PC-3 (cell line): ENCODE measurements around the gene USP38. TPM values are rescaled to one million over a fixed set of nuclear protein-coding genes. Genes with fewer than 3 reads are reported as not detected.
A peak's percentile ranks its signal among the peaks of the same experiment; 100 is the strongest.

Source experiments
- ATAC-seq: fragments of 200-7000 bp; cut with Tn5 transposase; 2 replicates; pipeline ENCODE4 v1.9.1; 2020; ENCODE audit warnings: mild to moderate bottlenecking, moderate library complexity
- BruUV-seq: library from RNA; stranded (reverse); fragments of 400-500 nt; replicated peaks from 2 replicates; lab custom pipeline; 2021; lab: Mats Ljungman, UMichigan
- CTCF ChIA-PET: fragments of 300-600 bp; sonication (Branson Sonifier 250); formaldehyde crosslinking; loops from one replicate; lab custom pipeline; 2022; ENCODE audit warnings: antibody characterized with exemption; lab: Charles Lee
- POLR2A ChIA-PET: fragments of 300-600 bp; sonication (Branson Sonifier 250); formaldehyde crosslinking; loops from one replicate; lab custom pipeline; 2022; ENCODE audit warnings: antibody characterized with exemption; ENCODE audit not compliant: unreplicated experiment; lab: Charles Lee
- DNase-seq: peaks from one replicate; pipeline ENCODE4 v3.0.0-alpha.2; 2015
- H2AFZ ChIP-seq: fragments of 300-600 bp; sonication (generic); 2 replicates; pipeline ENCODE4 v1.6.0; 2016; ENCODE audit warnings: antibody characterized with exemption, low read length
- H3F3A ChIP-seq: fragments of 300-600 bp; sonication (generic); one replicate; pipeline ENCODE4 v1.6.0; 2017; ENCODE audit warnings: antibody characterized with exemption, low read length, control low read depth, mild to moderate bottlenecking; ENCODE audit not compliant: unreplicated experiment
- H3K27ac ChIP-seq: fragments of 300-600 bp; sonication (generic); 2 replicates; pipeline ENCODE4 v1.5.1; 2016; ENCODE audit warnings: mild to moderate bottlenecking, low read length
- H3K27me3 ChIP-seq: fragments of 300-600 bp; sonication (generic); 2 replicates; pipeline ENCODE4 v1.6.1; 2016; ENCODE audit warnings: low read length, mixed read lengths
- H3K36me3 ChIP-seq: fragments of 300-600 bp; sonication (generic); 2 replicates; pipeline ENCODE4 v1.6.1; 2016; ENCODE audit warnings: low read depth, mixed run types, low read length, mixed read lengths
- H3K4me1 ChIP-seq: fragments of 300-600 bp; sonication (generic); 2 replicates; pipeline ENCODE4 v1.5.1; 2016; ENCODE audit warnings: low read length; ENCODE audit not compliant: insufficient read depth
- H3K4me2 ChIP-seq: fragments of 300-600 bp; sonication (generic); 2 replicates; pipeline ENCODE4 v1.6.0; 2016; ENCODE audit warnings: low read length
- H3K4me3 ChIP-seq: fragments of 300-600 bp; sonication (generic); 2 replicates; pipeline ENCODE4 v1.5.1; 2016; ENCODE audit warnings: mild to moderate bottlenecking, low read length, mixed read lengths
- H3K79me2 ChIP-seq: fragments of 300-600 bp; sonication (generic); 2 replicates; pipeline ENCODE4 v1.6.1; 2017; ENCODE audit warnings: low read length, mixed read lengths
- H3K9ac ChIP-seq: fragments of 300-600 bp; sonication (generic); 2 replicates; pipeline ENCODE4 v1.6.0; 2016; ENCODE audit warnings: mild to moderate bottlenecking, low read length
- H3K9me2 ChIP-seq: fragments of 300-600 bp; sonication (generic); replicated peaks from 2 replicates; pipeline ENCODE4 v1.6.1; 2016; ENCODE audit warnings: mixed run types, low read length, mixed read lengths
- H3K9me3 ChIP-seq: fragments of 300-600 bp; sonication (generic); 2 replicates; pipeline ENCODE4 v1.6.1; 2016; ENCODE audit warnings: low read length, mixed read lengths
- H4K20me1 ChIP-seq: fragments of 300-600 bp; sonication (generic); 2 replicates; pipeline ENCODE4 v1.6.1; 2016; ENCODE audit warnings: low read length, mixed read lengths
- CTCF ChIP-seq: fragments of 300-600 bp; sonication (generic); conservative IDR thresholded peaks from 2 replicates; pipeline ENCODE4 v1.5.1; 2017; ENCODE audit warnings: antibody characterized with exemption, low read depth, mild to moderate bottlenecking, low read length
- EZH2 ChIP-seq: fragments of 300-600 bp; sonication (generic); IDR thresholded peaks from one replicate; pipeline ENCODE4 v1.6.1; 2017; ENCODE audit warnings: antibody characterized with exemption, mild to moderate bottlenecking, low read length; ENCODE audit not compliant: unreplicated experiment
- EZH2phosphoT487 ChIP-seq: fragments of 300-600 bp; sonication (generic); IDR thresholded peaks from 2 replicates; pipeline ENCODE4 v1.6.1; 2018; ENCODE audit warnings: mild to moderate bottlenecking, antibody characterized with exemption, low read length, borderline replicate concordance
- intact Hi-C: fragments of 100-400 bp; cut with micrococcal nuclease; formaldehyde crosslinking; loops from 2 replicates; pipeline ENCODE4 v1.9.0; 2023
- total RNA-seq: library from RNA; depleted of rRNA; stranded (reverse); fragments of >200 nt; gene quantifications from 2 replicates; pipeline ENCODE4 v1.2.3, GENCODE V29; 2014

The USP38 gene
- total RNA-seq, 1 experiment from 2014 or later, result 21.5 TPM

- H3K4me1 ChIP-seq, result no peaks in the 10 kb centered on the region
- no peak overlapping the region for H3K4me3 ChIP-seq
- no peak overlapping the region for H3K27ac ChIP-seq
- ChIA-PET CTCF (interaction anchor here (0.5 to 0.6 kb wide), 3 partner anchors 27 to 183 kb away, joined by 3 read pairs; partner anchors contain the start of gene GAB1), POLR2A (no interaction called here)
- no peaks in the 10 kb centered on the region for H3K9me3 ChIP-seq
- H3K4me2 ChIP-seq, result no peak overlapping the region
- no TSS peak for BruUV-seq
- intact Hi-C loops, result loop anchor here (1.0 to 2.0 kb wide), 2 partner anchors 129 to 275 kb away; partner anchors contain the start of gene GAB1
- ATAC-seq (no peak), DNase-seq (peak; percentile 44)
- H3K27me3 ChIP-seq, result no peaks in the 10 kb centered on the region
- H2AFZ ChIP-seq, result no peak overlapping the region
- H3K9me2 ChIP-seq, result no peaks in the 10 kb centered on the region
- no peaks in the 10 kb centered on the region for H3F3A ChIP-seq
- no peak overlapping the region for H3K9ac ChIP-seq
- no peaks in the 10 kb centered on the region for H3K79me2 ChIP-seq
- peaks cover 37% of the 10 kb centered on the region for H3K36me3 ChIP-seq
- H4K20me1 ChIP-seq, result no peaks in the 10 kb centered on the region
- no peak for TF ChIP-seq EZH2phosphoT487
- TF ChIP-seq CTCF, result peak; percentile 56
These were observed 22.8 kb downstream of the USP38 start for GRCh38 chr4:143207555-143207954.

- no peak overlapping the region for H3K27ac ChIP-seq
- no peak for TF ChIP-seq EZH2phosphoT487
- no peak for TF ChIP-seq CTCF
- TF ChIP-seq EZH2, result no peak
- ChIA-PET CTCF (no interaction called here), POLR2A (no interaction called here)
- no peaks in the 10 kb centered on the region for H3K9me2 ChIP-seq
- no peaks in the 10 kb centered on the region for H3K9me3 ChIP-seq
- H4K20me1 ChIP-seq, result no peaks in the 10 kb centered on the region
- H3K27me3 ChIP-seq, result no peaks in the 10 kb centered on the region
- no TSS peak for BruUV-seq
- no peaks in the 10 kb centered on the region for H3F3A ChIP-seq
- H3K4me2 ChIP-seq, result no peak overlapping the region
- no peak overlapping the region for H2AFZ ChIP-seq
- DNase-seq (no peak), ATAC-seq (no peak)
- no peaks in the 10 kb centered on the region for H3K79me2 ChIP-seq
- H3K4me1 ChIP-seq, result peaks cover 9% of the 10 kb centered on the region; the same call in 1 of the 2 replicates
- intact Hi-C loops, result no loop called here
- H3K9ac ChIP-seq, result no peak overlapping the region
- H3K4me3 ChIP-seq, result no peak overlapping the region
- peaks cover 37% of the 10 kb centered on the region; the same call in 1 of the 2 replicates for H3K36me3 ChIP-seq
These were observed 27.8 kb downstream of the USP38 start for GRCh38 chr4:143212566-143212965.

GRCh38 chr4:143215873-143216272 is 31.2 kb downstream of the USP38 start:
- BruUV-seq, result no TSS peak
- Histone ChIP-seq H3F3A (no peaks in the 10 kb centered on the region), H3K27me3 (no peaks in the 10 kb centered on the region), H3K9ac (no peak overlapping the region), H2AFZ (no peak overlapping the region), H3K9me3 (no peaks in the 10 kb centered on the region), H4K20me1 (no peaks in the 10 kb centered on the region), H3K27ac (no peak overlapping the region), H3K4me1 (peaks cover 9% of the 10 kb centered on the region; the same call in 1 of the 2 replicates), H3K9me2 (no peaks in the 10 kb centered on the region), H3K36me3 (peaks cover 34% of the 10 kb centered on the region; the same call in 1 of the 2 replicates), H3K4me3 (no peak overlapping the region), H3K79me2 (no peaks in the 10 kb centered on the region), H3K4me2 (no peak overlapping the region)
- intact Hi-C loops, result loop anchor here (2.0 kb wide), 1 partner anchor 121 kb away; the partner anchor contains the start of gene GAB1
- POLR2A ChIA-PET, result no interaction called here
- no peak for ATAC-seq
- no peak for TF ChIP-seq EZH2phosphoT487
- no peak for TF ChIP-seq EZH2
- no peak for TF ChIP-seq CTCF
- no peak for DNase-seq
- CTCF ChIA-PET, result no interaction called here
